ENCODE results near the gene LUZP2.

DNA sequence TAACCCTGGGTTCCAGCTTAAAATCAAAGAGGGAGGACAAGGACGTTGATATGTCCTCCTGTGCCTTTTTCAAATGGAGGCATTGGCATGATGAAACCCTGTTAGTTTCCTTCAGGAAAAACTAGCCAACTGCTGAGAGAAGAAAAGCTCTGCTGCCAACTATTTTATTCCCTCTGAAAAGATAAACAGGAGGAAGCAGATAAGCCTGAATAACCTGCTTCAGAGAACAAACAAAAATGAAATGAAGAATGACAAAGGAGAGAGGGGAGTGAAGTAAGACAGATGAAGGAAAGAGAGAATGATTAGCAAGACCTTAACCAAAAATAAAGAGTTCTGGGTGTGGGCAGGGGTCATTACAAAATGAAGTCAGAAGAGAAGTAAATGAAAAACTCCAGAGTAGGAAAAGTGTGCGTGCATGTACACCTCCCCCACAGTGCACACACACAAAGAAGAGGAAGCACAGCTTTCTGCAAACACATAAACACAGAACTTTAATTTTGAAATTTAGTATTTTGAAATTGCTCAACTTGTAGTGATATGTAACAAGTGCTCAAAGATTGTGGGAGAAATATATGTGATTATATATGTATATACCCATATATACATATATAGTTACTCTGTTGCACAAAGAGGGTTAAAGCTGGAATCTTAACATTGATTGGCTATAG lies 332.2 kb downstream of the LUZP2 start:
- peak; percentile 73 for TF ChIP-seq POLR2AphosphoS5 (IDR thresholded peaks at IDR 0.05)
- no peak for TF ChIP-seq POLR2A (IDR thresholded peaks at IDR 0.05)
